ENCODE measurements around the gene DZIP3. TPM values are rescaled to one million over a fixed set of nuclear protein-coding genes. Genes with fewer than 3 reads are reported as not detected.

The DZIP3 gene
- polyA plus RNA-seq, 1 donor (not counting 4 experiments of a cell fraction or from before 2014, with no cell fraction given) = 3.9 TPM

- TF ChIP-seq EZH2 (IDR thresholded peaks at IDR 0.05; ENCODE audit: low read length) = no peak
- TF ChIP-seq CTCF (optimal IDR thresholded peaks at IDR 0.05 in 1 of 3, IDR thresholded peaks at IDR 0.05 in 1 of 3, conservative IDR thresholded peaks at IDR 0.05 in 1 of 3; ENCODE audit: extremely low read depth in 1 of 3, insufficient read depth in 2 of 3, low read length in 3 of 3) = no peak
- Histone ChIP-seq H3K27ac (ENCODE audit: control insufficient read depth, insufficient read depth, low read length) (no peak overlapping the region), H3K36me3 (ENCODE audit: control insufficient read depth in 2 of 2, extremely low read depth in 1 of 2, insufficient read depth in 2 of 2, low read length in 2 of 2) (no peaks in the 10 kb centered on the region), H3K4me2 (ENCODE audit: control insufficient read depth, extremely low read depth, insufficient read depth, low read depth, low read length) (no peak overlapping the region), H3K79me2 (ENCODE audit: control insufficient read depth, insufficient read depth, low read length) (no peaks in the 10 kb centered on the region), H3K4me1 (ENCODE audit: control insufficient read depth, extremely low read depth, insufficient read depth, low read length) (no peaks in the 10 kb centered on the region), H3K9me1 (ENCODE audit: control insufficient read depth, extremely low read depth, insufficient read depth, low read length) (no peaks in the 10 kb centered on the region), H3K27me3 (ENCODE audit: control insufficient read depth, extremely low read depth, insufficient read depth, low read length) (no peaks in the 10 kb centered on the region), H2AFZ (ENCODE audit: control insufficient read depth, low read length) (no peak overlapping the region), H3K9ac (ENCODE audit: control insufficient read depth, extremely low read depth, insufficient read depth, low read length) (no peak overlapping the region), H3K9me3 (ENCODE audit: control insufficient read depth, low read depth, low read length) (no peaks in the 10 kb centered on the region), H3K4me3 (ENCODE audit: control insufficient read depth in 2 of 3, extremely low read depth in 1 of 3, insufficient read depth in 2 of 3, low read depth in 1 of 3, low read length in 3 of 3) (no peak overlapping the region), H4K20me1 (ENCODE audit: control insufficient read depth, extremely low read depth, insufficient read depth, low read length) (no peaks in the 10 kb centered on the region)
- dilution Hi-C loops (cut with MboI; ENCODE audit: extremely low pct_ligation_motif_present, low sequenced_read_pairs) = no loop called here
- FAIRE-seq (no peak), DNase-seq (ENCODE audit: low read depth, low spot score) (no peak)
Measured at GRCh38 chr3:108672701-108673100, 83.2 kb downstream of the DZIP3 start.

GRCh38 chr3:108673988-108674661, 84.6 kb downstream of the DZIP3 start:
- dilution Hi-C loops (cut with MboI; ENCODE audit: extremely low pct_ligation_motif_present, low sequenced_read_pairs) = no loop called here

More at GRCh38 chr3:108673988-108674661, 84.6 kb downstream of the DZIP3 start:
- no peak overlapping the region for H3K4me3 ChIP-seq (ENCODE audit: control insufficient read depth in 2 of 3, extremely low read depth in 1 of 3, insufficient read depth in 2 of 3, low read depth in 1 of 3, low read length in 3 of 3)
- H3K9me3 ChIP-seq (ENCODE audit: control insufficient read depth, low read depth, low read length) = no peaks in the 10 kb centered on the region
- no peak overlapping the region for H3K9ac ChIP-seq (ENCODE audit: control insufficient read depth, extremely low read depth, insufficient read depth, low read length)
- no peaks in the 10 kb centered on the region for H3K79me2 ChIP-seq (ENCODE audit: control insufficient read depth, insufficient read depth, low read length)
- H3K9me1 ChIP-seq (ENCODE audit: control insufficient read depth, extremely low read depth, insufficient read depth, low read length) = no peaks in the 10 kb centered on the region
- no peak overlapping the region for H2AFZ ChIP-seq (ENCODE audit: control insufficient read depth, low read length)
- no peaks in the 10 kb centered on the region for H4K20me1 ChIP-seq (ENCODE audit: control insufficient read depth, extremely low read depth, insufficient read depth, low read length)
- DNase-seq (ENCODE audit: low read depth, low spot score) (no peak), FAIRE-seq (no peak)
- no peaks in the 10 kb centered on the region for H3K27me3 ChIP-seq (ENCODE audit: control insufficient read depth, extremely low read depth, insufficient read depth, low read length)
- H3K27ac ChIP-seq (ENCODE audit: control insufficient read depth, insufficient read depth, low read length) = no peak overlapping the region
- no peaks in the 10 kb centered on the region for H3K4me1 ChIP-seq (ENCODE audit: control insufficient read depth, extremely low read depth, insufficient read depth, low read length)
- TF ChIP-seq CTCF (optimal IDR thresholded peaks at IDR 0.05 in 1 of 3, IDR thresholded peaks at IDR 0.05 in 1 of 3, conservative IDR thresholded peaks at IDR 0.05 in 1 of 3; ENCODE audit: extremely low read depth in 1 of 3, insufficient read depth in 2 of 3, low read length in 3 of 3) = no peak
- TF ChIP-seq EZH2 (IDR thresholded peaks at IDR 0.05; ENCODE audit: low read length) = no peak
- no peaks in the 10 kb centered on the region for H3K36me3 ChIP-seq (ENCODE audit: control insufficient read depth in 2 of 2, extremely low read depth in 1 of 2, insufficient read depth in 2 of 2, low read length in 2 of 2)
- no peak overlapping the region for H3K4me2 ChIP-seq (ENCODE audit: control insufficient read depth, extremely low read depth, insufficient read depth, low read depth, low read length)

Measured in keratinocyte (primary cell).